Measurements from ENCODE around the gene FCGR3A.
"Not testable (repeated sequence)": the region's sequence is repeated elsewhere in the genome, so short reads cannot be mapped to it uniquely, and the experiment has no call there.

FCGR3A gene

DNA sequence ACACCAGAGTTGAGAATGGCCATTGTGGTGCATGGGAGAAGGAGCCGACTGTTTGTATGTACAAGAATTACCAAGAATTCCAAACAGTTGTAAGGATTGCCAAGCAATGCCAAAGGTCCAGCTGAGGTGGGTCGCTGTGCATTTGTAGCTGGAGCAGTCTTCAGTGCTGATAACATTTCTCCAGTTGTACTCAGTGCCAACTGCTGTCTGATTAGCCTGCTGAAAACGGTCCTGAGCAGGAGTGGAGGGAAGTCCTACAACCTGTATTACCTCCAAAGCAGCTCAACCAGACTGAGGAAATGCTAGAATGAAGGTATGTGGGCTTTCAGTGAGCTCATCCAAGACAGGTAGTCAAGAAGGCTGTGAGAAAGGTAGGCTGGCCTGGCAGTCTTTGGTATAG is 6.5 kb upstream of the FCGR3A start:
- DNase-seq, result not testable (repeated sequence)

DNA sequence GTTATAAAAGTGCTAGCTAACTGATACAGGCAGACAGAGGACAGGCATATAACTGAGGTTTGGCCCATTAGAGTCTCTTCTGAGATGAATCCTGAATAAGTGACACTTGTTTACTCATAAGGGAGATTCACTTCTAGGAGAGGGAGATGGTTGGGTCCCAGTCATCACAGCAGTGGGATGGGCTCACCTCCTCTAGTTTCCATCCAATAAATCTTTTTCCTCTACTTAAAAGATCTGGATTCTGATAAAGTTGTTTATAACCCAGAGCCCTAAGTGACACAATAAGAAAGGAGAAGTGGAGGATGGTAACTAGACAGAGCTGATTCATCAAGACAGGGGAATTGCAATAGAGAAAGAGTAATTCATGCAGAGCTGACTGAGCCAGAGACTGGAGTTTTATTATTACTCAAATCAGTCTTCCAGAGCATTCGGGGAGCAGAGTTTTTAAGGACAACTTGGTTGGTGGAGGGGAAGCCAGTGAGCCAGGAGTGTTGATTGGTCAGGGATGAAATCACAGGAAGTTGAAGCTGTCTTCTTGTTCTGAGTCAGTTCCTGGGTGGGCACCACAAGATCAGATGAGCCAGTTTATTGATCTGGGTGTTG is 5.3 kb upstream of the FCGR3A start:
- DNase-seq, result peak in 2 of 3 donors; percentile 15 to 38

DNA sequence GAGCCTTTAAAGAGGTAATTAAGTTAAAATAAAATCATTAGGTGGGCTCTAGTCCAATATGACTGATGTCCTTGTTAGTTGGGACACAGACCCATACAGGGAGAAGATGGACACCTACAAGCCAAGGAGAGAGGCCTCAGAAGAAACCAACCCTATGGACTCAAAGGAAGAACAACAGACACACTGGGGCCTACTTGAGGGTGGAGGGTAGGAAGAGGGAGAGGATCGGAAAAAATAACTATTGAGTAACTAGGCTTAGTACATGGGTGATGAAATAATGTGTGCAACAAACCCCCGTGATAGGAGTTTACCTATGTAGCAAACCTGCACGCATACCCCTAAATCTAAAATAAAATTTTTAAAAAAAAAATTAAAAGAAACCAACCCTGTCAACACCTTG is 4.7 kb upstream of the FCGR3A start:
- DNase-seq, result not testable (repeated sequence)

DNA sequence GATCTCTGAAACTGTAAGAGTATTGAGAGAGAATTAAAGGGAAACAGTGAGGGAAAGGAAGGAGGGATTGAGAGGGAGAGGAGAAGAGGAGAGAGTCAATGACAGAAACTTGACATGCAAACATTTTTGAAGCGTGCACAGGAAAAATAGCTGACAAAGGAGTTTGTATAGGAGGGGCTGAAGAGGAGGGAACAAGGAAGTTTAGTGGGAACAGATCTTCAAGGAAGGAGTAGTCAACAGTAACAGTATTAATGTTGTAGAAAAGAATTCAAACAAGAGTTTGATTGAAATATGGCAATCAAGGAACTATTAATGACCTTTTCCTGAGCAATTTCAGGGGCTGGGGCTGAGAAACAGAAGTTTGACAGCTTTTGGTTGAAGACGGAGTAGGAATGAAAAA is 4.0 kb upstream of the FCGR3A start:
- not testable (repeated sequence) for DNase-seq

DNA sequence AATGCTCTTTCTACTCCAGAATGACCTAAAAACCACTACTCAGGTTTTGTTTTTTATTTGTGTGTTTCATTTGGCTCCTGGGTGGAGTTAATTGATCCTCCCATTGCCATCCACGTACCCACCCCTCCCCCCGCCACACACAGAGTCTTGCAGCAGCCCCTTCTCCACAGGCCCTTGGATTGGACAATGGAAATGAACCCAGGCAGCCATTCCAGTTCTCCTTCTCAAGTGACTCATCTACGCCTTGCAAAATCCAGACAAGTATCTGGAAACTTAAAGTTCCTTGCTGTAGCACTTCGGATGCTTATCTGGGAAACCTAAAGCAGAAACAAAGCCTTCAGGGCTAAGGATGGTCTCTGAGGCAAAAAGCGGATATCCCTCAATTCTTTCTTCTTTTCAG is 1.3 kb upstream of the FCGR3A start:
- peak; percentile 20 to 36 (median 34) for DNase-seq

DNA sequence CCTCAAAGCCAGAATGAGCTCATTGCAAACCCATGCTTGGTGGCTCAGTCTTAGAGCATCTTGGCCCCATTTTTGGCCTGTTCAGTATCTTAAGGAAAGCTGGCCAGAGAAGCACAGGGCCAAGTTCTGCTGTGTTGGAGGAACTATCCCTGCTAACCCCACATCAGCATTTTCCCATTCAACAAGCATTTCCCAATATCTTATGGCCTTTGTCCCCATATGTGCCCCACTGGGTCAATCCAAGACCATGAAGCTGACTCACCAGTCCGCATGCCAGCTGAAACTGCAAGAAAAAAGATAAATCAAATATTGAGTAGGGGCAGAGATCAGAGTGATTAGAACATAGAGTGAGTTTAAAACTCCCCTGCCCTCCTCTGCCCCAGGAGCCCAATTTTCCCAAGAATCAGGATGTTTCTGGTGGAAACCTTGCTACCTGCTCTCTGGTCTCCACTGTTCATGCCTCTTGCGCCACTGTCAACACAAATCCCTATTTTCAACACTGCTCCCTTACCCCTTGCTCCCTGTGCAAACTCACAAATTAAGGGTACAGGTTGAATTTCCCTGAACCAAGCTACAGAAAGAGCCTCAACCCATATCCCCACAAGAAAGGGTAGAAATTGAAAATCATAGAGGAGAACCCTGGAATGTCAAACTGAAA is 740 bp downstream of the FCGR3A start:
- DNase-seq, result peak in 2 of 3 donors; percentile 33 to 50

DNA sequence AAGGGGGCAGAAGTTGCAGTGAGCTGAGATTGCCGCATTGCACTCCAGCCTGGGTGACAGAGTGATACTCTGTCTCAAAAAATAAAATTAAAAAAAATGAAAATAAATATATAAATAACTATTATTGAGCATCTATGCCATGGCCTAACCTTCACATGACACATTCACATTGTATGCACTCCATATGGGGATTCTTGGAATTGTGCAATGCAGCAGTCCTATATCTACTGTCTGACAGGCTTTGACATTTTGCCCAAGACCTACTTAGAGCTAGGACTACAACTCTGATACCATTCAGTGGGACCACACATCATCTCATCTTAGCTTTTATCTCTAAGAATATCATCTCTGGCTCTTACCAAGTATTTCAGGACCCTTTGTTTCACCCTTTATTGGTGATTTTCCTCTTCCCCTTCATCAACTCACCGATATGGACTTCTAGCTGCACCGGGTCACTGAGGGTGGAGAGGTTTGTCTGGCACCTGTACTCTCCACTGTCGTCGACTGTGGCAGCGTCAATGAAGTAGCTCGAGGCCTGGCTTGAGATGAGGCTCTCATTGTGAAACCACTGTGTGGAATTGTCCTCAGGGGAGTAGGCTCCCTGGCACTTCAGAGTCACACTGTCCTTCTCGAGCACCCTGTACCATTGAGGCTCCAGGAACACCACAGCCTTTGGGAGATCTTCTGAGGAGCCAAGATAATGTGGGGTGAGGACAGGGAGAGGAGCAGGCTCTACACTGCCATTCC is 1.4 kb downstream of the FCGR3A start:
- DNase-seq, result peak in 2 of 3 donors; percentile 58 to 65

DNA sequence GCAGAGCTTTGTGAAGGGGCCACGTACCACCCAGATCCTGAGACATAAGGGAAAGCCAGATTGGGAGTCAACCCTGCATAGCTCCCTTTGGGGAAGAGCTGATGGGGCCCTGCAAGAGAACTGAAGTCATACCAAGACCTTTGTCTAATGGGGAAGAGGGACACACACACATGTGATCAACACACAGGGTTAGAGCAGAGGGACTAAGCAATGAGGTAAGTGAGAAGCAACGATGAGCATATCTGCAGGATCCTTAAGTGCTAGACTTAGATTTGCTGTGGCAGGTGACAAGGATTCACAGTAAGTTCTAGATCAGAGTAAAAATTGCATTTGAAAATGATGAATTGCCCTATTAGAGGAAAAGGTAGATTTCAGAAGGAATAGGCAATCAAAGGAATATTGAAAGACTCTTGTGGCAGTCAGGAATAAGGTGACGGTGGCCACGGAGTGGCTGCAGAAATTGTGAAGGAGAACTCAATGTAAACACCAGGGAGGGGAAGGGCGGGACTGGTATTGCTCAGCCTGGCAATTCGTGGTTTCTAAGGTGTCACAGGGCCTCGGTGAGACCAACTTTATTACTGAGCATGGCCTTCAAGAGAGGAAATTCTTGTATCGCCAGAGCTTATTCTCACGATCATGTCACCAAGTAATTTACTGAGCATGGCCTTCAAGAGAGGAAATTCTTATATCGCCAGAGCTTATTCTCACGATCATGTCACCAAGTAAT is 4.5 kb downstream of the FCGR3A start:
- not testable (repeated sequence) for DNase-seq

DNA sequence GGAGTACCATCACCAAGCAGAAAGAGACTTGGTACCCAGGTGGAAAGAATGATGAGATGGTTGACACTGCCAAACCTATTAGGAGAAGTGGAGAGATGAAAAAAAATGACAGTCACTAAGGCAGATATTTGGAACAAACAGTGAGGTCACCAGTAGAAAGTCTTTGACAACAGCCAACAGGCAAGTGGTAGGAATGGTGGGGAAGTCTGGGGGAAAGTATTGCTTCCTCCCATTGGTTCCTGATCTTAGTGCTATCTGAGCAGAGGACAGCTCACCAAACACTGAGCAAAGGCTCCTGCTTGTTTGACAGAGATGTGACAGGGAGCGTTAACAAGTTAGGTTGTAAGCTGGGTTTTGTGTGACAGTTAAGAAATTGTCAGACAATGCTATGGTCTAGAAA is 6.5 kb downstream of the FCGR3A start:
- peak; percentile 53 to 77 (median 61) for DNase-seq

DNA sequence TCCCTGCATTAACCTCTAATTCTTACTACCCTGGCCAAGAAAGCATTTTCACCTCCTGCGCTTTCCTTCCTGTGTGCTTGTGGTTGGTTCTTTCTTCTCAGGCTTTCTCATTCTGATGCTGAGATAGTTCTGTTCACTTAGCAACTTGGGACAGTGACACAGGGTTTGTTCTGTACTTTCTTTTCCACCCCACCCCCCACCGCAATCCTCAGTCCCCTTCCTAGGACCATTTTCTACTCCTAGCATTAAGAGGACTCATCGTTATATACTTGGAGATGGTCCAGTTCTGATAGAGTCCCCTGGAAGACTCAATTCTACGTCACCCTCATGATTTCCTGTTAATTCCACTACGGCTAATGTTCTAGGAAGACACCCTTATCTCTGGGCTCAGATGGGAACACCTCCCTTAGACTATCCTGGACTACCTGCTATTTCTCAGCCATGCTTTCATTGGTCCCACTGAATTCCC is 7.5 kb downstream of the FCGR3A start:
- DNase-seq, result not testable (repeated sequence)

DNA sequence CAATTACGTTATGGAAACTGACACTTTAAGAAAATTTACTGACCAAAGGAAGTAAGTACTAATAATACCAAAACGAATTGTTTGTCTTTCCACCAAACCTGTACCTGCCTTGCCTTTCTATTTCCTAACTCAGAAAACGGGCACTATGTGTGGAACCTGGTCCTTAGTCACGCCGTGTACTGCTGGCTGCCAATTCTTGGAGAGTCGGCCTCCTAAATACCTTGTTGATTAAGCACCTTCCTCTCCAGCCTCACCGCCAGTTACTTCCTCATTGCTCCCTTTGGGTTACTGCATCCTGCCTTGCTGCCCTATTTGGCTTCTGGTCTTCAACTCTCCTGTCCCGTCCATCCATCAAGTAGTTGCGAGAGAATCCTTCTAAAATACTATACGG is 9.1 kb downstream of the FCGR3A start:
- not testable (repeated sequence) for DNase-seq

DNA sequence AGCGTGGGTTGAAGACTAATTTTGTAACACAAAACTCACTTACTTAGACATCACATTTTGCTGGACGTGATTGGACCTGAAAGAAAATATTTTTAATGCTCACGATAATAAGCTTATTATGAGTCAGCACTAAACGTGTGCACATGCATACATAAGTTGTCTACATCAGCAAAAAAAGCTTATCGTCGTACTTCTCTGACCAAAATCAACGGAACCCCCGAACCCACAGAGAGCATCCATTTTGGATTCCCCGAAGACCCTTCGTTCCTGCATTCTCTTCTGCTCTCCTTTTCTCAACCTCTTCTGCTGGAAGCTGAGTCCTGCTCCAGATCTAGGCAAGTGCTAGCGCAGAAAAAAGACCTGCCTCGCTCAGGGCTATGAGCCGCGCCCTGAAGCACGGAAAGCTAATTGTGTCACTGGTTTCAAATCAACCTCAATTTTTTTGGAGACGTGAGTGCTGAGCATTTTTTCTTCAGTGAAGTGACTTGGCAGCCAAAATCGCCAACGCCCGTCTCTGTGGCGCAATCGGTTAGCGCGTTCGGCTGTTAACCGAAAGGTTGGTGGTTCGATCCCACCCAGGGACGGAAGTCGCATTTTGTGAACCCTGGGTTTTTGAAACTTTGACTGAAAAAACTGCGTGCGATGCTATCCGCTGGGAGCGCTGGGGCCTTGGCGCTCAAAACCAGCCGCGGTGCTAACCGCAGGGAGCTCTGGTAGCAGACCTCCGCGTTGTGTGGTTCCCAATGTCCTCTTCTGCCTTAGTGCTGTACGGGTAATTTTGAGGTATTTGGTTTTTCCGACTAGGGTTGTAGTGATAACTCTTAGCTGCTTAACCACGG is 9.7 kb downstream of the FCGR3A start:
- DNase-seq, result peak; percentile 73 to 90 (median 88)

DNA sequence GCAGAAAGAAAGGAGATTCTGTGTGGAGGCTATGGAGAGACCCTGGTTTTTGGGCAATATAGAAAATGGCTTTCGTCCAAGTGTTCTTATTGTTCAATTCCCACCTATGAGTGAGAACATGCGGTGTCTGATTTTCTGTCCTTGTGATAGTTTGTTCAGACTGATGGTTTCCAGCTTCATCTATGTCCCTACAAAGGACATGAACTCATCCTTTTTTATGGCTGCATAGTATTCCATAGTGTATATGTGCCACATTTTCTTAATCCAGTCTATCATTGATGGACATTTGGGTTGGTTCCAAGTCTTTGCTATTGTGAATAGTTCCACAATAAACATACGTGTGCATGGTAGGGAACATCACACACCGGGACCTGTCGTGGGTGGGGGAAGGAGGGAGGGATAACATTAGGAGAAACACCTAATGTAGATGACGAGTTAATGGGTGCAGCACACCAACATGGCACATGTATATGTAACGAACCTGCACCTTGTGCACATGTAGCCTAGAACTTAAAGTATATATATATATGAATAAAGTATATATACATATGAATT is 10.6 kb downstream of the FCGR3A start:
- DNase-seq, result not testable (repeated sequence)

DNA sequence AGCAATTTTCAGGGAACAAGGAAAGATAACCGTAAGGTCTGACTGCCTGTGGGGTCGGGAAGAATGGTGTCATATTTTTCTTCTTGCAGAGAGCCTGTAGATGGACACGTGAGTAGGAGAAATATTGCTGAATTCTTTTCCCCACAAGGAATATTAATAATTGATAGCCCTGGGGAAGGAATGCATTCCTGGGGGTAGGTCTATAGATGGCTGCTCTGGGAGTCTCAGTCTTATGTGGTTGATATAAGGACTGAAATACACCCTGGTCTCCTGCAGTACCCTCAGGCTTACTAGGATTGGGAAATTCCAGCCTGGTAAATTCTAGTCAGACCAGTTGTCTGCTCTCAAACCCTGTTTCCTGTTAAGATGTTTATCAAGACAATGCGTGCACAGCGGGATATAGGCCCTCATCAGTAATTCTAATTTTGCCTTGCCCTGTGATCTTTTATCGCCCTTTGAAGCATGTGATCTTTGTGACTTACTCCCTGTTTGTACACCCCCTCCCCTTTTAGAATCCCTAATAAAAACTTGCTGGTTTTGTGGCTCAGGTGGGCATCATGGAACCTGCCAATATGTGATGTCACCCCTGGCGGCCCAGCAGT is 12.4 kb downstream of the FCGR3A start:
- DNase-seq, result not testable (repeated sequence)

DNA sequence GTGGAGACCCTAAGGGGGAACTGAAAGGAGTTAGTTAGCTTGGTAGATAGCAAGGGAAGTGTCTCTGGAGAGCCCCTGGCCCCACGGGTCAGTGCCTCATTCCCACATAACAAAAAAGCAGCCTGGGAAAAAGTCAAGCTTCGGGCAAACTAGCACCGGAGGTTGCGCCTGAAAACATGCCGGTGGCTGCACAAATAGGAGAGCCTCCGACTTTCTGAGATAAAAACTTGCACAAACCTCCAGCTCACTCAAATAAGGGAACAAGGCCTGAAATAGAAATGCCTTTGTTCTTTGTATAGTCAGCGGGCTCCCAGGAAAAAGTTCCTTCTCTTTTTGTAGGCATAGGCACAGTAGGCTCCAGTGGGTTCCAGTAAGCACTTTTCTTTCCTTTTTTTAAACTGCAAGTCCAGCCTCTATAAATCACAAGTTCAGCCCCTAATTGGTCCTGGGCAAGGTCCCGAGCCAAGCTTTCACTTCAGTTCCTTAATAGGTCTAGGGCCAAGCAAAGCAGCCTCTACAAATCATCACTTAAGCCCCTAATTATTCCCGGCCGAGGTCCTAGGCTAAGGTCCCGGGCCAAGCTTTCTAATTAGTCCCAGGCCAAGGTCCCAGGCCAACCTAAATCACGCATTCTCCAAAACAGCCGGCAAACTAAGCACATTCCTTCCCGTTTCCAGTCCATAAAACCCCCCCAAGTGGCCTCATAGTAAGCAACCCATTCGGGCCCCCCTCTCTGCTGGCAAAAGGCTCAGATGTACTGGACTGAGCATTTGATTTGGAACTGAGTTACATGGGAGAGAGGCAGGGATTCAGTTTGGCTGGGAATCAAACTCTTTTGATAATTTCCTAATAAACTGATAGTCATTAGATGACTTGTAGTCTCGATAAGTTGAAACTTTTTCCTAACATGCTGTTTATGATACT is 16.7 kb downstream of the FCGR3A start:
- DNase-seq, result peak; percentile 52 to 74 (median 63)

DNA sequence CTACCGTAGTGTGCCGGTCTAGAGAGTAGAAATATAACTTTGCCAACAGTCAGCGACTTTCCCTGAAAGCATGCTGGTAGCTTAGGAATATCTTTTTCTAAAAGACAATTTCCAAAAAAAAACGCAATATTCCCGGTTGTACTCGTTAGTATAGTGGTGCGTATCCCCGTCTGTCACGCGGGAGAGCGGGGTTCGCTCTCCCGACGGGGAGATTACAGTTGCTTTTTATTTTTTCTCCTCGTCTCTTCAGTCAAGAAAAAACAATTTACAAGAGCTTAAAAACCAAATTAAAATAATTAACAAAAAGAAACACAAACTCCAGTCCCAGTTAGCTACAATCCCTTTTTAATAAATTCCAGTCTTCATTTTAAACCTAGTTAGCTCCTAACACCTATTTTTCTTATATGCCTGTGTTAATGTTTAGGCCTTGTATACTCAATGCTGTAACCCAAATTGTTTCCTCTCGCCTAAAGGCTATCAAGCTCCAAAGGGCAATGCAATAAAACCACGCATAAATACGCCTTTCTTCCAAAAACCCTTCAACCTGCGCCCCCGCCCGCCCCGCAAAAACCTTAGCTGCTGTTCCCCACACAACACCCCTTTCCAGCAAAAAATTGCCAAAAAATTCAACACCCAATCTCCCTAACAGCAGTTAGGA is 17.5 kb downstream of the FCGR3A start:
- DNase-seq, result no peak

DNA sequence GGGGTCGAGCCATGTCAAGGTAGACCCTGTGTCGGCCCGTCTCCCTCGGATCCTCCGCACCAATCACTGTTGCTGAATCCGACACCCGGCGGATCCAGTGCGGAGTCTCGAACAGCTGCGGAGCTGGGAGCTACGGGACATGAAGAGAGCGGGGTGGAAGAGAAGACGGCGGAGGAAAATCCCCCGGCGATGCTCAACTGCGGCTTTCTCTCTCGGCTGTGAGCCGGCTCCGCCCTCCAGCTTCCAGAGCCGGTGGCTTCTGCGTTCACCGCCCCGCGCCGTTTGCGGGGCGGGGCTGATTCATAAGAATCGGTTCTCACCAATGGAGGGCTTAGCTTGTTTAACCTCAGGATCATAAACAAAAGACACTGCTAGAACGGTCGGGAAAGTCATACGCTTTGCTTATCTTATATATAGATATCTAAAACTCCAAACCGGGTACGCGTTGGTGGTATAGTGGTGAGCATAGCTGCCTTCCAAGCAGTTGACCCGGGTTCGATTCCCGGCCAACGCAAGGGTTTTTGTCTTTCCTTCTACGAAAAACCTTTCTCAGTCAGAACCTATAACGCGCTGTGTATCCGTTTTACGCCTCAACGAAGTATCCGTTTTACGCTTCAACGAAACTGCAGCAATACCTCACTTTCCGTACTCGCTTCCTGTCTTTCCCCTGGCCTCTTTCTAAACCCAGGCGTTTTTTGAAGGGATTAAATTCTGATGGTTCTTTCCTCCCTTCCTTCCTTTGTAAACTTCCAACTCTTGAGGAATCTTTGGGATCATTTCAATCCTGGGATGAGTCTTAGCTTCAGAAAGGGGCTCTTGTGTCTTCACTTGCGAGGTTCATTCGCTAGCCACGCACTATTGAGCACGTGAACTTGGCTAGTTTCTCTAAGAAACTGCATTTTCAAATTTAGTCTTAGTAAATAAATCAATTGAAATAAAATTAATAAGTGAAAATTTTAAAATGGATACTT is 18.7 kb downstream of the FCGR3A start:
- peak; percentile 87 to 94 (median 91) for DNase-seq

DNA sequence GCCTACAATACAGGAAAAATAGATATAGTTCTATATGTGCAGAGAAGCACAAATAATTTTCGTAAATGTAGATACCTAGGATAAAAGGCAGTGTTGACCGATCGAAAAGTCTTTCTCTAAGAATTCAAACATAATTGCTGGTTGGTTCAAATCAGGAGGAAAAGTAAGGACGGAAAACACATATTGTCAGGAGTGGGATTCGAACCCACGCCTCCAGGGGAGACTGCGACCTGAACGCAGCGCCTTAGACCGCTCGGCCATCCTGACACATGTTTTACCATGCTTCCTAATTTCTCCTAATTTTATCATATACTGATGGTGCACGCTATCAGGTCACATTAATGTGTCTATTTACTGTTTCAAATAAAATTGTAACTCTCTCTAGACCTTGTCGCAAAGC is 19.5 kb downstream of the FCGR3A start:
- peak; percentile 43 to 70 (median 65) for DNase-seq

Data from suppressor macrophage treated with lipopolysaccharide for 1 hour (primary cell).